CD8-positive, alpha-beta memory T cell (primary cell): ENCODE data around the gene RENBP. TPM values are rescaled to one million over a fixed set of nuclear protein-coding genes. Genes with fewer than 3 reads are reported as not detected.

Experiments used
- CTCF ChIA-PET: fragments of 350-600 bp; sonication (Branson Sonifier 250); formaldehyde crosslinking; loops from one replicate; lab custom pipeline; 2021; ENCODE audit warnings: antibody characterized with exemption; lab: Charles Lee
- POLR2A ChIA-PET: fragments of 350-600 bp; sonication (Branson Sonifier 250); formaldehyde crosslinking; loops from one replicate; lab custom pipeline; 2021; ENCODE audit warnings: antibody characterized with exemption; lab: Charles Lee
- DNase-seq, 5 donors: peaks; one replicate each; pipeline versions ENCODE4 v3.0.0 to v3.0.0-alpha.2; 2020 to 2022; ENCODE audit warnings: mixed read lengths in 1 of 5
- H3K27ac ChIP-seq: one replicate; pipeline ENCODE4 v1.7.0; 2013; ENCODE audit warnings: low read depth, mild to moderate bottlenecking, low read length, moderate library complexity
- H3K27me3 ChIP-seq: 2 replicates; pipeline ENCODE4 v1.7.0; 2013; ENCODE audit warnings: low read length, mild to moderate bottlenecking; ENCODE audit not compliant: insufficient read depth, poor library complexity, severe bottlenecking
- H3K36me3 ChIP-seq: 2 replicates; pipeline ENCODE4 v1.7.0; 2013; ENCODE audit warnings: mild to moderate bottlenecking, low read length, moderate library complexity; ENCODE audit not compliant: insufficient read depth
- H3K4me1 ChIP-seq: 2 replicates; pipeline ENCODE4 v1.7.0; 2013; ENCODE audit warnings: mild to moderate bottlenecking, low read length, moderate library complexity; ENCODE audit not compliant: insufficient read depth
- H3K4me3 ChIP-seq: 2 replicates; pipeline ENCODE4 v1.7.0; 2013; ENCODE audit warnings: mild to moderate bottlenecking, low read length
- H3K9me3 ChIP-seq: 2 replicates; pipeline ENCODE4 v1.7.0; 2013; ENCODE audit warnings: mild to moderate bottlenecking, low read length
- H3K27ac Mint-ChIP-seq, 8 donors: one replicate each; pipeline ENCODE4 v1.8.0; 2020 to 2021; ENCODE audit warnings: mixed read lengths in 8 of 8, mild to moderate bottlenecking in 6 of 8, inconsistent platforms in 3 of 8, moderate library complexity in 3 of 8
- H3K27me3 Mint-ChIP-seq, 2 donors: one replicate each; pipeline ENCODE4 v1.8.0; 2020 to 2021; ENCODE audit warnings: mixed read lengths in 2 of 2, mild to moderate bottlenecking in 1 of 2, moderate library complexity in 1 of 2
- H3K36me3 Mint-ChIP-seq, 3 donors: one replicate each; pipeline ENCODE4 v1.8.0; 2020 to 2021; ENCODE audit warnings: mixed read lengths in 3 of 3, inconsistent platforms in 1 of 3, mild to moderate bottlenecking in 1 of 3
- H3K4me1 Mint-ChIP-seq, 3 donors: one replicate each; pipeline ENCODE4 v1.8.0; 2020 to 2021; ENCODE audit warnings: mixed read lengths in 3 of 3, inconsistent platforms in 1 of 3, mild to moderate bottlenecking in 1 of 3
- H3K4me3 Mint-ChIP-seq, 7 donors: one replicate each; pipeline ENCODE4 v1.8.0; 2020 to 2021; ENCODE audit warnings: mixed read lengths in 7 of 7, mild to moderate bottlenecking in 6 of 7, moderate library complexity in 4 of 7, inconsistent platforms in 2 of 7
- H3K9me3 Mint-ChIP-seq, 5 donors: one replicate each; pipeline ENCODE4 v1.8.0; 2020 to 2022; ENCODE audit warnings: mixed read lengths in 5 of 5, mild to moderate bottlenecking in 3 of 5, moderate library complexity in 2 of 5, inconsistent platforms in 1 of 5
- polyA plus RNA-seq: library from polyadenylated mRNA; unstranded; fragments of 300-500 nt; fragmentation: Illumina TruSeq; gene quantifications from one replicate; pipeline ENCODE4 v1.2.3, GENCODE V29; 2021
- total RNA-seq, 2 experiments: library from RNA; stranded (reverse); gene quantifications; one replicate each; pipeline ENCODE4 v1.2.3, GENCODE V29; 2021

Gene RENBP
- total and polyA plus RNA-seq, 3 experiments from 2014 or later = 3.5 to 4.6 TPM; not detected in 1

DNA sequence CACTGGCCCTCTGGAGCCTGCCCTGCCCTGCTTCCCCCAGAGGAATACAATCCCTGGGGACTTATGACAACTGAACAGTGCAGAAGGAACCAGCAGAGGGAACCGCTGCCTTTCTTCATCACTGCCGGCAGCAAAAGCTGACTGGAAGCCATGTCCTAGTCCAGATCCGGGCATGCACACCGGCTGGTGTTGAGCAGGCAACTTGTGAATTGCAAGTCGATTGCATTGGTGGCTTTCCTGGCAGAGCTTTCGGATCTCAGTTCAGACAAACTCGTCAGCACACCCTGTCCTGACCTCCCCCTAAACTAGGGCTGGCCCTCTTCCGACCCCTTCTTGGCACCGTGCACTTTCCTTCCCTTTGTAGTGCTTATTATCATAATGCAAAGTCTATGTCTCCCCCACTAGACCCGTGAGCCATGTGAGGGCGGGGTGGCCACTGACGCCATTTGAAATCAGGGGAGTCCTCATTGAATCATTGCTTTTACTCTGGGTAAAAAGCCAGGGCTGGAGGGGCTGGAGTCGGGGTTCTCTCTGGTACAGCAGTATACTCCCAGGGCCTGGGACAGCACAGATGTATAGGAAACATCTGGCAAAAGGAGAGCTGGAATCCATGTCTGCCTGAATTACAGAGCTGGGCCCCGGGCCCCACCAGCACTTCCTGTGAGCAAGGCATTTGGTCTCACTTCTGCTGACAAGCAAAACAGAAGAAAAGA is 20.1 kb downstream of the RENBP start:
- Mint-ChIP-seq H3K9me3 (peaks cover 0 to 3% (median 0%) of the 10 kb centered on the region in 5 donors), H3K27me3 (peaks cover 0 to 2% of the 10 kb centered on the region in 2 donors), H3K36me3 (peaks cover 0 to 26% (median 0%) of the 10 kb centered on the region in 3 donors), H3K4me1 (peaks cover 49 to 65% (median 51%) of the 10 kb centered on the region in 3 donors), H3K27ac (peak overlapping the region; percentile 90 to 98 (median 96)), H3K4me3 (peak overlapping the region; percentile 89 to 96 (median 92))
- ChIA-PET POLR2A (interaction anchor here (0.6 to 3.1 kb wide), 7 partner anchors 12 to 130 kb away, joined by 4 to 17 read pairs (median 6); partner anchors contain the start of genes IDH3G, NAA10 and SSR4), CTCF (interaction anchor here (0.7 to 10.5 kb wide), 5 partner anchors 9 to 25 kb away, joined by 3 to 230 read pairs (median 5); partner anchors contain the start of genes NAA10 and RENBP)
- no peaks in the 10 kb centered on the region for H3K27me3 ChIP-seq
- H3K27ac ChIP-seq = peak overlapping the region; percentile 91
- peak; percentile 26 to 71 (median 44) for DNase-seq
- no peaks in the 10 kb centered on the region for H3K9me3 ChIP-seq
- peak overlapping the region; percentile 67 for H3K4me3 ChIP-seq
- no peaks in the 10 kb centered on the region for H3K36me3 ChIP-seq
- peaks cover 19% of the 10 kb centered on the region for H3K4me1 ChIP-seq

DNA sequence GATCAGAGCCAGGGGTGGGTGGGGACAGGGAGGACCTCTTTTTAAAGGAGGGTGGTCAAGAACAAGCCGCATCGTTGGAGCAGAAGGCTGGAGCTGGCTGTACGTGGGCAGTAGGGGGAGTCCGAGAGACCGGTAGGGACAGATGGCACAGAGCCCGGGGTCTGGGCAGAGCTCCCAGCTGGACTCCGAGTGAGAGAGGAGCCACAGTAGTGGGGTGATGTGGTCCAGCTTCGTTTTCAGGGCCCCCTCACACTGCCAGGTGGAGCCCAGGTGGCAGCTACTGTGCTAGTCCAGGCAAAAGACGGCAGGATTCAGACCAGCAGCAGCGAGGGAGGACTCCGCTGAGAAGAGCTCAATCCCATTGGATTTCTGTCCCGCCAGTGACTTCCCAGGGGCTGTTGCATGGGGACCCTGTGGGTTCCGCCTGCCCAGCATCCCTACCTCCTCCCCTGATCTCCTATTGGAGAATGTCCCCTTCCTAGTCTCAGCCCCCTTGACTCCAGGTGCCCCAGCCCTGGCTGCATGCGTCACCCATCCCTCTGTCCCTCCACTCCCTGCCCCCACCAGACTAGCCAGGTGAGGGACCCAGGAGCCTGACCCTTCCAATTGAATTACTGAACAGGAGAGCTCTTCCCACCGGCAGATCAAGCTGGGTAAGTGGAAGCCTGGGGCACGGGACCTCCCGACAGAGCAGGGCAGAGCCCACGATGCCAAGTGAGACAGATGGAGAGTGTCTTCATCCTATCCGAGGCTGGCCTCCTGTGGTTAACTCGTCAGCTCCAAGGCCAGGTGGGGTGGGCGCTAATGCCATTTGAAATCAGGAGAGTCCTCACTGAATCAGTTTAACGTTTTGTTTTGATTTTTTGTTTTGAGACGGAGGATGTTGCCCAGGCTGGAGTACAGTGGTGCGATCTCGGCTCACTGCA is 21.2 kb downstream of the RENBP start:
- Mint-ChIP-seq H3K4me1 (peaks cover 38 to 54% (median 43%) of the 10 kb centered on the region in 3 donors), H3K9me3 (peaks cover 0 to 3% (median 0%) of the 10 kb centered on the region in 5 donors), H3K36me3 (peaks cover 0 to 34% (median 0%) of the 10 kb centered on the region in 3 donors), H3K27me3 (peaks cover 0 to 2% of the 10 kb centered on the region in 2 donors), H3K4me3 (peak overlapping the region; percentile 89 to 96 (median 92)), H3K27ac (peak overlapping the region; percentile 55 to 98 (median 96))
- H3K9me3 ChIP-seq = no peaks in the 10 kb centered on the region
- no peaks in the 10 kb centered on the region for H3K36me3 ChIP-seq
- DNase-seq = no peak
- CTCF ChIA-PET = interaction anchor here (0.6 to 10.5 kb wide), 7 partner anchors 12 to 116 kb away, joined by 3 to 230 read pairs (median 4); partner anchors contain the start of genes NAA10 and RENBP
- no peak overlapping the region for H3K27ac ChIP-seq
- peaks cover 14% of the 10 kb centered on the region for H3K4me1 ChIP-seq
- H3K4me3 ChIP-seq = no peak overlapping the region
- no peaks in the 10 kb centered on the region for H3K27me3 ChIP-seq
- POLR2A ChIA-PET = interaction anchor here (1.1 to 3.1 kb wide), 5 partner anchors 13 to 26 kb away, joined by 4 to 17 read pairs (median 5); partner anchors contain the start of gene NAA10

DNA sequence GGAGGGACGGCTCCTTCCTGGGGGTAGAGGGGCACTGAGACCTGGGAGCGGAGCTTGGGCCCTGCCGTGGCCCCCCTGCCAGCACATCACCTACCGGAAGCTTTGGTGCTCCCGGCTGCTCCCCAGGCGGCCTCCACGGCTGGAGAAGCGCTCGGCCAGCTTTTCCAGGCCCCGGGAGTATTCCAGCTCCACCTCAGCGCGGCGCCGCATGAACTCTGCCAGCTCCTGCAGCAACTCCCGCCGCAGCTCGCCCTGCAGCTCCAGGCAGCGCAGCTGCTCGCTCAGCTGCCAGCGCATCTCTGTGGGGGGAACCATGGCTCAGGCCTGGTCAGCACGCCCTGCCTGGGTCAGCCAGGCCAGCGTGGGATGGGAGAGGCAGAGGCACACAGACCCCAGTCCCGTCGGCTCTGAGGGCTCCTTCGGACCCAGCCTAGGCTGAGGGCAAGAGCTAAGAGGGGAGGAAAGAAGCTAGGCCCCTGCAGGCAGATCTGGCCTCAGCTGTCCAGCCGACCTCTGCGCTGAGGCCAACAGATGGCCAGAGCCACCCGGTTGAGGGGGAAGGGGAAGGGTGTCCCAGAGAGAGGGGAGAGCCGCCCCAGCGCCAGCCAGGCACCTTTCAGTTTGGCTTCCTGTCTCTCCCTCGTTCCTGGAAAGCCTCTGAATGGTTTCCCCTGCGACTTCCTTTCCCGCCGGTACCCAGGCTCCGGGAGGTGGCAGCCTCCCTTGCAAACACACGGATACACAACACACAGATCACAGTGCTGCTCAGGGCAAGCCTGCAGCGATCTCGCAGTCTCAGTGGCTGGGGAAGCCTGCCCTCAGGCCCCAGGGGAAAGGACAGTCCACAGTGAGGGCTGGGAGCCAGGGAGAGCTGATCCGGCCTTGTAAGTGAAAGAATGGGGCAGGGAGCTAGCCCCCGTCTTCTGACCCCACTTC is 22.7 kb downstream of the RENBP start:
- Mint-ChIP-seq H3K4me1 (peaks cover 34 to 44% (median 38%) of the 10 kb centered on the region in 3 donors), H3K27ac (peak overlapping the region in 7 of 8 donors; percentile 21 to 98 (median 91)), H3K27me3 (peaks cover 0 to 2% of the 10 kb centered on the region in 2 donors), H3K4me3 (peak overlapping the region; percentile 89 to 96 (median 92)), H3K36me3 (peaks cover 0 to 39% (median 2%) of the 10 kb centered on the region in 3 donors), H3K9me3 (no peaks in the 10 kb centered on the region)
- POLR2A ChIA-PET = interaction anchor here (1.1 to 2.6 kb wide), 2 partner anchors 15 to 25 kb away, joined by 4 to 11 read pairs; no protein-coding TSS in a partner anchor
- Histone ChIP-seq H3K36me3 (no peaks in the 10 kb centered on the region), H3K4me3 (no peak overlapping the region), H3K27me3 (no peaks in the 10 kb centered on the region), H3K4me1 (peaks cover 14% of the 10 kb centered on the region), H3K27ac (no peak overlapping the region), H3K9me3 (no peaks in the 10 kb centered on the region)
- CTCF ChIA-PET = interaction anchor here (0.6 to 10.5 kb wide), 4 partner anchors 14 to 114 kb away, joined by 3 to 230 read pairs (median 4); partner anchors contain the start of gene RENBP
- no peak for DNase-seq

DNA sequence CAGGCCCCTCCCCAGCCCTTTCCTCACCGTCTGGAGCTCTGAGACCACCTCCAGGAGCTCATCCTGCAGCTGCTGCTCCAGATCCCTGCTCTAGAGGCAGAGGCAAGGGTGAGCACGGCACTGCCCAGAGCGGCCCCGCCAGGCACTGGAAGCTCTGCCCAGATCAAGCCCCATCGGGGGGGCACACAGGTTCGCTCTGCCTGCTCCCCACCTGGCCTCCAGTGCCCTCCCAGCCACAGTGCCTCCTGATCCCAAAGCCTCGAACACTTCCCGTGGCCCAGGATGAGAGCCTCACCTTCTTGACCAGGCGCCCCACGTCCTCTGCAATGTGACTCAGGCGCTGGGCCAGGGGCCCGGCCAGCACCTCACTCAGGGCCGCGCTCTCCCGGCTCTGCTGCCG is 23.4 kb downstream of the RENBP start:
- no peaks in the 10 kb centered on the region for H3K9me3 ChIP-seq
- Mint-ChIP-seq H3K4me3 (no peak overlapping the region), H3K27ac (peak overlapping the region in 2 of 8 donors; percentile 47 to 64), H3K27me3 (peaks cover 0 to 2% of the 10 kb centered on the region in 2 donors), H3K36me3 (peaks cover 0 to 42% (median 2%) of the 10 kb centered on the region in 3 donors), H3K4me1 (peaks cover 32 to 43% (median 42%) of the 10 kb centered on the region in 3 donors), H3K9me3 (no peaks in the 10 kb centered on the region)
- DNase-seq = no peak
- no peaks in the 10 kb centered on the region for H3K36me3 ChIP-seq
- no peak overlapping the region for H3K4me3 ChIP-seq
- CTCF ChIA-PET = interaction anchor here (1.8 to 10.5 kb wide), 2 partner anchors 15 to 28 kb away, joined by 5 to 230 read pairs; partner anchors contain the start of gene RENBP
- POLR2A ChIA-PET = interaction anchor here (2.6 kb wide), 1 partner anchor 14 kb away, joined by 11 read pairs; no protein-coding TSS in a partner anchor
- no peak overlapping the region for H3K27ac ChIP-seq
- H3K27me3 ChIP-seq = no peaks in the 10 kb centered on the region
- H3K4me1 ChIP-seq = peaks cover 14% of the 10 kb centered on the region

DNA sequence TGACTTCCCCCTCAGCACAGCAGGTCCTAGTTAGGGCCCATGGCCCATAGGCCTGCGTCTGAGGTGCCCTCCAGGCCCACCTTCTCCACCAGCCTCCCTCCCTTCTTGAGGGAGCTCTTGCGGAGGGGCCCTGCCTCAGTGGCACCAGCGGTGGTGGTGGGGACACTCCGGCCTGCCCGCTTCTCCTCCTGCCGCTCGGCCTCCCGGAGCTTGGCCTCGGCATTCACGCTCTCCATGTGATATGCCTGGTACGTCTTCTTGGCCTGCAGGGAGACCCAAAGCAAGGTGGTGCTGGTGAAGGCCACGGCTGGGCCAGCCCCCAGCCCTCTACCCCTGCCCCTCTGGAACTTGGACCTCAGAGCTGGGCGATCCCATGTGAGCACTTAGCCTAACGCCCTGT is 23.9 kb downstream of the RENBP start:
- DNase-seq = no peak
- H3K27ac Mint-ChIP-seq = no peak overlapping the region
- no peaks in the 10 kb centered on the region for H3K9me3 Mint-ChIP-seq
- Histone ChIP-seq H3K27ac (no peak overlapping the region), H3K27me3 (no peaks in the 10 kb centered on the region), H3K36me3 (no peaks in the 10 kb centered on the region), H3K9me3 (no peaks in the 10 kb centered on the region), H3K4me1 (peaks cover 14% of the 10 kb centered on the region), H3K4me3 (no peak overlapping the region)
- ChIA-PET POLR2A (no interaction called here), CTCF (interaction anchor here (1.8 to 10.5 kb wide), 3 partner anchors 15 to 28 kb away, joined by 5 to 230 read pairs (median 9); partner anchors contain the start of gene RENBP)
- peaks cover 0 to 2% of the 10 kb centered on the region in 2 donors for H3K27me3 Mint-ChIP-seq
- H3K4me1 Mint-ChIP-seq = peaks cover 30 to 46% (median 45%) of the 10 kb centered on the region in 3 donors
- H3K36me3 Mint-ChIP-seq = peaks cover 0 to 45% (median 2%) of the 10 kb centered on the region in 3 donors
- H3K4me3 Mint-ChIP-seq = peak overlapping the region in 1 of 7 donors; percentile 18

DNA sequence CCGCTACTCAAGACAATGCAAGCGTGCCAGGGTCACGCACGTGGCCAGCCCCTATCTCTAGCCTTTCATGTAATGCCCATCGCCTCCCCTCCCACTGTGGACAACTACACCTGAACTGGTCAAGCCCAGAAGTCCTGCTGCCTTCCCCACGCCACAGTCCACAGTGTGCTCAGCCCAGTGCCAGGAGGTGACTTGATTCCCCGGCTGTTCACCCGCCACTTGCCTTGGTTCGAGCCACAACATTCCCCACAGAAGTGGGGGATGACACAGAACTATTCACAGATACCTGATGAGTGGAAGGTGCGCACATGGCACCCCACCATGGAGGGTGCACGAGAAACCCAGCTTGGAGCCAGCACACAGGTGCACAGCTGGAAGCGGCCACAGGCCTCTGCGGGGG is 25.2 kb downstream of the RENBP start:
- Histone ChIP-seq H3K4me1 (peaks cover 14% of the 10 kb centered on the region), H3K9me3 (no peaks in the 10 kb centered on the region), H3K27me3 (no peaks in the 10 kb centered on the region), H3K36me3 (no peaks in the 10 kb centered on the region), H3K4me3 (no peak overlapping the region), H3K27ac (no peak overlapping the region)
- peak overlapping the region in 1 of 8 donors; percentile 19 for H3K27ac Mint-ChIP-seq
- H3K4me1 Mint-ChIP-seq = peaks cover 21 to 36% (median 32%) of the 10 kb centered on the region in 3 donors
- peaks cover 0 to 3% of the 10 kb centered on the region in 2 donors for H3K27me3 Mint-ChIP-seq
- peaks cover 0 to 49% (median 2%) of the 10 kb centered on the region in 3 donors for H3K36me3 Mint-ChIP-seq
- DNase-seq = no peak
- H3K4me3 Mint-ChIP-seq = no peak overlapping the region
- CTCF ChIA-PET = interaction anchor here (2.5 kb wide), 1 partner anchor 28 kb away, joined by 9 read pairs; no protein-coding TSS in a partner anchor
- no peaks in the 10 kb centered on the region for H3K9me3 Mint-ChIP-seq
- POLR2A ChIA-PET = no interaction called here
